Measurements from ENCODE around the gene NFYC. TPM values are rescaled to one million over a fixed set of nuclear protein-coding genes. Genes with fewer than 3 reads are reported as not detected.

Gene NFYC
- total RNA-seq, 1 experiment from 2014 or later = 61.6 TPM

DNA sequence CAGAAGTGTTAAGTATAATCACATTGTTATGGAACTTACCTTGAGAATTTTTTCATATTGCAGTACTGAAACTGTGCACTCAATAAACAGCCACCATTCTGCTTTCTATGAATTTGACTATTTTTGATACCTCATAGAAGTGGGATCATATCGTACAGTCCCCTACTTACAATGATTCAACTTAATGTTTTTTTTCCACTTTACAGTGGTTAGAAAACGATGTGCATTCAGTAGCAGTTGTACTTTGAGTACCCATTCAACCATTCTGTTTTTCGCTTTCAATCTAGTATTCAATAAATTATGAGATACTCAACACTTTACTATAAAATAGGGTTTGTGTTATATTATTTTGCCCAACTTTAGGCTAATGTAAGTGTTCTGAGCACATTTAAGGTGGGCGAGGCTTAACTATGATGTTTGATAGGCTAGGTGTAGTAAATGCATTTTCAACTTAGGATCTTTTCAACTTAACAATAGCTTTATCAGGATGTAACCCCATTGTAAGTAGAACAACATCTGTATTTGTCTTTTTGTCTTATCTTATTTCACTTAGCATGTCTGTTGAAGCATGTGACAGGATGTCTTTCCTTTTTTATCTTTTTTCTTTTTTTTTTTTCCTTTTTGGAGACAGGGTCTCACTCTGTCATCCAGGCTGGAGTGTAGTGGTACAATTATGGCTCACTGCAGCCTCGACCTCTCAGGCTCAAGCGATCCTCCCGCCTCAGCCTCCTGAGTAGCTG is 49.7 kb downstream of the NFYC start:
- Mint-ChIP-seq H3K4me3 (ENCODE audit: unreplicated experiment) (no peak overlapping the region), H3K4me1 (ENCODE audit: low read depth, unreplicated experiment) (no peaks in the 10 kb centered on the region), H3K9me3 (ENCODE audit: unreplicated experiment) (no peaks in the 10 kb centered on the region), H3K27me3 (ENCODE audit: insufficient read depth, unreplicated experiment) (no peaks in the 10 kb centered on the region), H3K36me3 (ENCODE audit: insufficient read depth, unreplicated experiment) (peaks cover 28% of the 10 kb centered on the region), H3K27ac (ENCODE audit: unreplicated experiment) (no peak overlapping the region)
- ChIA-PET POLR2A (no interaction called here), CTCF (no interaction called here)
- no peaks in the 10 kb centered on the region for H3K9me3 ChIP-seq
- no peak overlapping the region for H3K4me3 ChIP-seq (ENCODE audit: low read depth, low read length)
- no peak for DNase-seq
- no peaks in the 10 kb centered on the region for H3K4me1 ChIP-seq
- H3K36me3 ChIP-seq (ENCODE audit: control insufficient read depth, insufficient read depth, low read length) = no peaks in the 10 kb centered on the region; the same call in 1 of the 2 replicates
- TF ChIP-seq, protein P1, sequence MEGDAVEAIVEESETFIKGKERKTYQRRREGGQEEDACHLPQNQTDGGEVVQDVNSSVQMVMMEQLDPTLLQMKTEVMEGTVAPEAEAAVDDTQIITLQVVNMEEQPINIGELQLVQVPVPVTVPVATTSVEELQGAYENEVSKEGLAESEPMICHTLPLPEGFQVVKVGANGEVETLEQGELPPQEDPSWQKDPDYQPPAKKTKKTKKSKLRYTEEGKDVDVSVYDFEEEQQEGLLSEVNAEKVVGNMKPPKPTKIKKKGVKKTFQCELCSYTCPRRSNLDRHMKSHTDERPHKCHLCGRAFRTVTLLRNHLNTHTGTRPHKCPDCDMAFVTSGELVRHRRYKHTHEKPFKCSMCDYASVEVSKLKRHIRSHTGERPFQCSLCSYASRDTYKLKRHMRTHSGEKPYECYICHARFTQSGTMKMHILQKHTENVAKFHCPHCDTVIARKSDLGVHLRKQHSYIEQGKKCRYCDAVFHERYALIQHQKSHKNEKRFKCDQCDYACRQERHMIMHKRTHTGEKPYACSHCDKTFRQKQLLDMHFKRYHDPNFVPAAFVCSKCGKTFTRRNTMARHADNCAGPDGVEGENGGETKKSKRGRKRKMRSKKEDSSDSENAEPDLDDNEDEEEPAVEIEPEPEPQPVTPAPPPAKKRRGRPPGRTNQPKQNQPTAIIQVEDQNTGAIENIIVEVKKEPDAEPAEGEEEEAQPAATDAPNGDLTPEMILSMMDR (IDR thresholded peaks at IDR 0.05; ENCODE audit: insufficient read depth in 1 of 2, low read depth in 1 of 2, low read length in 1 of 2, severe bottlenecking in 1 of 2, unreplicated experiment in 1 of 2) = no peak
- BruUV-seq (replicated peaks) = no TSS peak
- intact Hi-C loops (cut with micrococcal nuclease; ENCODE audit: unreplicated experiment) = no loop called here
- no peaks in the 10 kb centered on the region for H3K27me3 ChIP-seq (replicated peaks; ENCODE audit: control insufficient read depth, insufficient read depth, low read length)

DNA sequence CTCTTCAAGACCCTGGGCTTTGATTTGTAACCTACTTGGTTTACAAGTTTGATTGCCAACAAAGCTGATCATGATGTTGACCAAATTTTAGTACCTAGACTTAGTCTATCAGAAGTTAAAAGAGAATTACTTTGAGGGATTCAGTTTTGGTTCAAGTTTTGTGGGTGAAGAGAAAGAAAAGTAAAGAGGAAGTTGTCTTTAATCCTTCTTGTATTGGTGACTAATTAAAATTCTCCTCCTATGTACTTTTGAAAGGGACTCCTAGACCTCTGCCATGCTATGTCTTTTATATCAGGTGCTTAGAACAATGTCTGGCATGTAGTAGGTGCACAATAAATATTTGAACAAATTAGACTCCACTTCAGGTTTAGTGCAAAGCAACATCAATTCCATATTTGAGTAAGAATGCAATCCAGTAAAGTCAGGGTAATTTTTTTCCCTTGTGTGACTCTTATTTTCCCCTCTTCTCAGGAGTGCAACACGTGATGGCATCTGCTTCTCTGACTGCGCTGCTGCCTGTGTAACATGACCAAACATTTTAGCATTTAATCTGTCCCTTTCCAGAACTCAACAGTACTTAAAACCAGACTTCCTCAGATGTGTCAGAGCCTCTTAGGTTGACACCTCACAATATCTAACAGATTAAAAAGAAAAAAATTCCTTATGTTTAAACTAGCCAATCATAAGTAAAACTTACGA is 51.0 kb downstream of the NFYC start:
- DNase-seq = no peak
- Histone ChIP-seq H3K27me3 (replicated peaks; ENCODE audit: control insufficient read depth, insufficient read depth, low read length) (no peaks in the 10 kb centered on the region), H3K9me3 (no peaks in the 10 kb centered on the region), H3K36me3 (ENCODE audit: control insufficient read depth, insufficient read depth, low read length) (no peaks in the 10 kb centered on the region; the same call in 1 of the 2 replicates), H3K4me1 (no peaks in the 10 kb centered on the region), H3K4me3 (ENCODE audit: low read depth, low read length) (no peak overlapping the region)
- BruUV-seq (replicated peaks) = no TSS peak
- Mint-ChIP-seq H3K4me3 (ENCODE audit: unreplicated experiment) (no peak overlapping the region), H3K27me3 (ENCODE audit: insufficient read depth, unreplicated experiment) (no peaks in the 10 kb centered on the region), H3K27ac (ENCODE audit: unreplicated experiment) (no peak overlapping the region), H3K36me3 (ENCODE audit: insufficient read depth, unreplicated experiment) (peaks cover 42% of the 10 kb centered on the region), H3K4me1 (ENCODE audit: low read depth, unreplicated experiment) (no peaks in the 10 kb centered on the region), H3K9me3 (ENCODE audit: unreplicated experiment) (no peaks in the 10 kb centered on the region)
- TF ChIP-seq, protein P1 (IDR thresholded peaks at IDR 0.05; ENCODE audit: insufficient read depth in 1 of 2, low read depth in 1 of 2, low read length in 1 of 2, severe bottlenecking in 1 of 2, unreplicated experiment in 1 of 2) = no peak
- POLR2A ChIA-PET = no interaction called here
- intact Hi-C loops (cut with micrococcal nuclease; ENCODE audit: unreplicated experiment) = no loop called here
- CTCF ChIA-PET = no interaction called here

DNA sequence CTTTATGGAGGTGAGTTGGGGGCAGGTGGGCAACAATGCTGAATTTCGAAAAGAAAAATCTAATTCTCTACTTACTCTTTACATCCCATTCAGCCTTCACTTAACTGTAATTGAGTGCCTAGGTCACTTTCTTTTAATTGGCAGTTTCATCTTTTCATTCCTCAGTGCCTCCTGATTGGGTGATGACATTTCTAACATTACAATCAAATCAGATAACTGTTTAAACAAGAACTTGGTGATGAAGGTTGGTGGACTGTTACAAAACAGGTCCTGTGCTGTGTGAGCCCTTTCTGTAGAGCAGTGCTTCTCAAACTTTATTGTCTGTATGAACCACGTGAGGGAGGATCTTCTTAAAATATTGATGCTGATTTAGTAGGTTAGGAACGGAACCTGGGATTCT is 51.9 kb downstream of the NFYC start:
- Mint-ChIP-seq H3K4me3 (ENCODE audit: unreplicated experiment) (no peak overlapping the region), H3K27me3 (ENCODE audit: insufficient read depth, unreplicated experiment) (no peaks in the 10 kb centered on the region), H3K4me1 (ENCODE audit: low read depth, unreplicated experiment) (no peaks in the 10 kb centered on the region), H3K9me3 (ENCODE audit: unreplicated experiment) (no peaks in the 10 kb centered on the region), H3K36me3 (ENCODE audit: insufficient read depth, unreplicated experiment) (peaks cover 50% of the 10 kb centered on the region), H3K27ac (ENCODE audit: unreplicated experiment) (no peak overlapping the region)
- no TSS peak for BruUV-seq (replicated peaks)
- no peaks in the 10 kb centered on the region for H3K27me3 ChIP-seq (replicated peaks; ENCODE audit: control insufficient read depth, insufficient read depth, low read length)
- POLR2A ChIA-PET = no interaction called here
- no peak overlapping the region for H3K4me3 ChIP-seq (ENCODE audit: low read depth, low read length)
- DNase-seq = no peak
- intact Hi-C loops (cut with micrococcal nuclease; ENCODE audit: unreplicated experiment) = no loop called here
- no peaks in the 10 kb centered on the region for H3K4me1 ChIP-seq
- H3K9me3 ChIP-seq = no peaks in the 10 kb centered on the region
- H3K36me3 ChIP-seq (ENCODE audit: control insufficient read depth, insufficient read depth, low read length) = no peaks in the 10 kb centered on the region; the same call in 1 of the 2 replicates
- CTCF ChIA-PET = no interaction called here
- TF ChIP-seq, protein P1 (IDR thresholded peaks at IDR 0.05; ENCODE audit: insufficient read depth in 1 of 2, low read depth in 1 of 2, low read length in 1 of 2, severe bottlenecking in 1 of 2, unreplicated experiment in 1 of 2) = no peak

All from Caco-2 (cell line).